WTC11 (cell line): ENCODE results near the gene OR51B5. TPM values are rescaled to one million over a fixed set of nuclear protein-coding genes. Genes with fewer than 3 reads are reported as not detected.
"Not testable (repeated sequence)": the region's sequence is repeated elsewhere in the genome, so short reads cannot be mapped to it uniquely, and the experiment has no call there.

ENCODE experiments used
- ATAC-seq: fragments of 200-7000 bp; cut with Tn5 transposase; 2 replicates; pipeline ENCODE4 v1.10.0; 2021; ENCODE audit warnings: mild to moderate bottlenecking, moderate library complexity
- CTCF ChIA-PET: fragments of 300-600 bp; sonication (Branson Sonifier 250); formaldehyde crosslinking; loops from one replicate; lab custom pipeline; 2021; ENCODE audit warnings: antibody characterized with exemption; lab: Charles Lee
- POLR2A ChIA-PET: fragments of 350-600 bp; sonication (Branson Sonifier 250); formaldehyde crosslinking; loops from one replicate; lab custom pipeline; 2021; ENCODE audit warnings: antibody characterized with exemption; lab: Charles Lee
- DNase-seq: peaks from one replicate; pipeline ENCODE4 v3.0.0; 2021; ENCODE audit warnings: low spot score
- H3K27ac Mint-ChIP-seq: 2 replicates; pipeline ENCODE4 v1.8.0; 2021; ENCODE audit warnings: mixed read lengths
- H3K27me3 Mint-ChIP-seq: 2 replicates; pipeline ENCODE4 v1.8.0; 2021; ENCODE audit warnings: low read depth, mild to moderate bottlenecking, moderate library complexity, mixed read lengths
- H3K36me3 Mint-ChIP-seq: 2 replicates; pipeline ENCODE4 v1.8.0; 2021; ENCODE audit warnings: mixed read lengths
- H3K4me1 Mint-ChIP-seq: 2 replicates; pipeline ENCODE4 v1.8.0; 2022; ENCODE audit warnings: mixed read lengths
- H3K4me3 Mint-ChIP-seq: 2 replicates; pipeline ENCODE4 v1.8.0; 2021; ENCODE audit warnings: mild to moderate bottlenecking, moderate library complexity, mixed read lengths
- H3K9me3 Mint-ChIP-seq: 2 replicates; pipeline ENCODE4 v1.8.0; 2021; ENCODE audit warnings: mixed read lengths
- ATF6 ChIP-seq: sonication (generic); formaldehyde crosslinking; IDR thresholded peaks from 2 replicates; pipeline ENCODE4 v1.8.1; 2023; ENCODE audit warnings: mild to moderate bottlenecking, missing genetic modification reagents
- E2F1 ChIP-seq: sonication (generic); formaldehyde crosslinking; IDR thresholded peaks from 2 replicates; pipeline ENCODE4 v1.8.0; 2022; ENCODE audit warnings: mild to moderate bottlenecking, missing genetic modification reagents
- ESRRA ChIP-seq: sonication (generic); formaldehyde crosslinking; IDR thresholded peaks from 2 replicates; pipeline ENCODE4 v1.8.1; 2022; ENCODE audit warnings: mild to moderate bottlenecking, missing genetic modification reagents, borderline replicate concordance
- FOXP1 ChIP-seq: sonication (generic); formaldehyde crosslinking; IDR thresholded peaks from 2 replicates; pipeline ENCODE4 v1.8.0; 2022; ENCODE audit warnings: missing genetic modification reagents, mild to moderate bottlenecking, moderate library complexity, borderline replicate concordance
- IRF1 ChIP-seq: sonication (generic); formaldehyde crosslinking; IDR thresholded peaks from 2 replicates; pipeline ENCODE4 v1.8.0; 2023; ENCODE audit warnings: missing genetic modification reagents
- MAX ChIP-seq: sonication (generic); formaldehyde crosslinking; IDR thresholded peaks from 2 replicates; pipeline ENCODE4 v1.8.0; 2022; ENCODE audit warnings: mild to moderate bottlenecking, missing genetic modification reagents
- MXD4 ChIP-seq: fragments of 250-450 bp; sonication (Bioruptor Pico); IDR thresholded peaks from 2 replicates; pipeline ENCODE4 v1.8.0; 2021; ENCODE audit warnings: mild to moderate bottlenecking, moderate library complexity, borderline replicate concordance
- NFATC4 ChIP-seq: fragments of 250-450 bp; sonication (Bioruptor Pico); IDR thresholded peaks from 2 replicates; pipeline ENCODE4 v1.9.0; 2021; ENCODE audit warnings: mild to moderate bottlenecking
- NR2C2 ChIP-seq: sonication (generic); formaldehyde crosslinking; IDR thresholded peaks from 2 replicates; pipeline ENCODE4 v1.8.0; 2022; ENCODE audit warnings: mild to moderate bottlenecking, missing genetic modification reagents
- RELA ChIP-seq: sonication (generic); formaldehyde crosslinking; IDR thresholded peaks from 2 replicates; pipeline ENCODE4 v1.8.1; 2022; ENCODE audit warnings: missing genetic modification reagents, mild to moderate bottlenecking, borderline replicate concordance
- SMAD3 ChIP-seq: sonication (generic); formaldehyde crosslinking; IDR thresholded peaks from 2 replicates; pipeline ENCODE4 v1.8.0; 2022; ENCODE audit warnings: missing genetic modification reagents, mild to moderate bottlenecking, borderline replicate concordance
- TP53 ChIP-seq: sonication (generic); formaldehyde crosslinking; IDR thresholded peaks from 2 replicates; pipeline ENCODE4 v1.8.1; 2023; ENCODE audit warnings: mild to moderate bottlenecking, missing genetic modification reagents
- USF2 ChIP-seq: sonication (generic); formaldehyde crosslinking; IDR thresholded peaks from 2 replicates; pipeline ENCODE4 v1.8.1; 2023; ENCODE audit warnings: mild to moderate bottlenecking, missing genetic modification reagents, moderate library complexity
- ZMAT4 ChIP-seq: fragments of 250-450 bp; sonication (Bioruptor Pico); IDR thresholded peaks from 2 replicates; pipeline ENCODE4 v1.9.0; 2021; ENCODE audit warnings: mild to moderate bottlenecking
- ZNF121 ChIP-seq: sonication (generic); formaldehyde crosslinking; IDR thresholded peaks from 2 replicates; pipeline ENCODE4 v1.8.0; 2023; ENCODE audit warnings: missing genetic modification reagents
- ZNF138 ChIP-seq: sonication (generic); formaldehyde crosslinking; conservative IDR thresholded peaks from 2 replicates; pipeline ENCODE4 v1.8.1; 2022; ENCODE audit warnings: mild to moderate bottlenecking, moderate library complexity, missing genetic modification reagents
- ZSCAN18 ChIP-seq: fragments of 250-450 bp; sonication (Bioruptor Pico); IDR thresholded peaks from 2 replicates; pipeline ENCODE4 v2.1.2; 2022; ENCODE audit warnings: mild to moderate bottlenecking, moderate library complexity
- total RNA-seq: library from RNA; stranded (reverse); gene quantifications from 3 replicates; pipeline ENCODE4 v1.2.3, GENCODE V29; 2021

The OR51B5 gene
- total RNA-seq, 1 experiment from 2014 or later = 0.26 TPM

GRCh38 chr11:5317292-5317691 lies 26.0 kb downstream of the OR51B5 start:
- POLR2A ChIA-PET = no interaction called here
- CTCF ChIA-PET = no interaction called here
- Mint-ChIP-seq H3K27ac (no peak overlapping the region), H3K4me3 (no peak overlapping the region), H3K36me3 (no peaks in the 10 kb centered on the region), H3K9me3 (peaks cover 7% of the 10 kb centered on the region), H3K4me1 (no peaks in the 10 kb centered on the region), H3K27me3 (no peaks in the 10 kb centered on the region)
- ATAC-seq (no peak), DNase-seq (no peak)
- no peak for TF ChIP-seq MXD4 (CRISPR knock-in tag)
- no peak for TF ChIP-seq RELA (CRISPR knock-in tag)
- no peak for TF ChIP-seq MAX (CRISPR knock-in tag)
- TF ChIP-seq NFATC4 (CRISPR knock-in tag) = no peak
- no peak for TF ChIP-seq TP53 (CRISPR knock-in tag)
- TF ChIP-seq ATF6 (CRISPR knock-in tag) = no peak
- no peak for TF ChIP-seq ZSCAN18
- TF ChIP-seq ZNF121 = no peak
- TF ChIP-seq SMAD3 = no peak
- TF ChIP-seq NR2C2 (CRISPR knock-in tag) = no peak

GRCh38 chr11:5313326-5314023 lies 29.8 kb downstream of the OR51B5 start:
- H3K9me3 Mint-ChIP-seq, H3K4me3 Mint-ChIP-seq, ATAC-seq, H3K36me3 Mint-ChIP-seq, POLR2A ChIA-PET, CTCF ChIA-PET, H3K4me1 Mint-ChIP-seq, H3K27ac Mint-ChIP-seq, DNase-seq, H3K27me3 Mint-ChIP-seq: not testable (repeated sequence)

- POLR2A ChIA-PET = no interaction called here
- Mint-ChIP-seq H3K9me3 (peaks cover 7% of the 10 kb centered on the region), H3K27ac (no peak overlapping the region), H3K4me3 (no peak overlapping the region), H3K27me3 (no peaks in the 10 kb centered on the region), H3K36me3 (no peaks in the 10 kb centered on the region), H3K4me1 (no peaks in the 10 kb centered on the region)
- DNase-seq (no peak), ATAC-seq (no peak)
- CTCF ChIA-PET = no interaction called here
- TF ChIP-seq ESRRA (CRISPR knock-in tag) = no peak
- no peak for TF ChIP-seq ZMAT4 (CRISPR knock-in tag)
These were observed 32.9 kb downstream of the OR51B5 start for GRCh38 chr11:5310423-5310822.

- ChIA-PET CTCF (no interaction called here), POLR2A (no interaction called here)
- DNase-seq (no peak), ATAC-seq (no peak)
- Mint-ChIP-seq H3K4me3 (no peak overlapping the region), H3K27ac (no peak overlapping the region), H3K9me3 (no peaks in the 10 kb centered on the region), H3K4me1 (no peaks in the 10 kb centered on the region), H3K27me3 (no peaks in the 10 kb centered on the region), H3K36me3 (no peaks in the 10 kb centered on the region)
- TF ChIP-seq E2F1 (CRISPR knock-in tag) (no peak), NR2C2 (CRISPR knock-in tag) (no peak), MAX (CRISPR knock-in tag) (no peak), USF2 (no peak), IRF1 (no peak), NFATC4 (CRISPR knock-in tag) (no peak), FOXP1 (no peak), ZMAT4 (CRISPR knock-in tag) (no peak), ZNF138 (no peak)
These were observed 35.9 kb downstream of the OR51B5 start for GRCh38 chr11:5307256-5308019.
